Stomach (tissue), 9 donors: ENCODE data around the gene ASAP2. TPM values are rescaled to one million over a fixed set of nuclear protein-coding genes. Genes with fewer than 3 reads are reported as not detected.

Experiments used
- DNase-seq, 2 donors: peaks; one replicate each; pipeline versions ENCODE4 v3.0.0 to v3.0.0-alpha.2; 2013 to 2019
- H3K27ac ChIP-seq, 5 donors: fragments of 200-600 bp in 4 of 5; sonication (generic) in 4 of 5; one replicate each; pipeline ENCODE4 v1.5.1; 2013 to 2019; ENCODE audit warnings: mild to moderate bottlenecking in 1 of 5, moderate library complexity in 1 of 5
- H3K27me3 ChIP-seq, 3 donors: fragments of 200-600 bp; sonication (generic); one replicate each; pipeline ENCODE4 v1.5.1; 2017 to 2019; ENCODE audit warnings: mixed run types in 1 of 3
- H3K36me3 ChIP-seq, 4 donors: fragments of 200-600 bp; sonication (generic); 1 replicate in 3 of 4; 2 replicates in 1 of 4; pipeline ENCODE4 v1.5.1; 2016 to 2019
- H3K4me1 ChIP-seq, 4 donors: fragments of 200-600 bp; sonication (generic); one replicate each; pipeline ENCODE4 v1.5.1; 2016 to 2019
- H3K4me3 ChIP-seq, 4 donors: fragments of 200-600 bp; sonication (generic) in 3 of 4; one replicate each; pipeline ENCODE4 v1.5.1; 2016 to 2019; ENCODE audit warnings: mild to moderate bottlenecking in 1 of 4
- H3K9me3 ChIP-seq, 4 donors: fragments of 200-600 bp; sonication (generic); one replicate each; pipeline ENCODE4 v1.5.1; 2016 to 2019
- EP300 ChIP-seq: sonication (generic); formaldehyde crosslinking; IDR thresholded peaks from one replicate; pipeline ENCODE4 v1.6.1; 2017; ENCODE audit warnings: antibody characterized with exemption
- POLR2A ChIP-seq, 4 donors: fragments of 450-650 bp; IDR thresholded peaks; one replicate each; pipeline ENCODE4 v1.6.1; 2016; ENCODE audit warnings: antibody characterized with exemption in 4 of 4, control low read depth in 2 of 4, mild to moderate bottlenecking in 1 of 4, moderate library complexity in 1 of 4
- POLR2AphosphoS5 ChIP-seq, 3 donors: sonication (generic); formaldehyde crosslinking; IDR thresholded peaks; one replicate each; pipeline ENCODE4 v1.6.1; 2016; ENCODE audit warnings: antibody characterized with exemption in 3 of 3
- WGBS, 5 donors: extraction: QIAGEN DNeasy Blood & Tissue Kit in 3 of 5; methylation state at CpG; one replicate each; pipeline versions ENCODE4 v1.1.5 to v1.1.7; 2013 to 2018; 5-methylcytosine and 5-hydroxymethylcytosine counted together
- intact Hi-C: fragments of 100-400 bp; cut with DNase I; formaldehyde crosslinking; loops from one replicate; pipeline ENCODE4 v1.15.1; 2023; ENCODE audit warnings: low total_unique reads
- polyA plus RNA-seq, 3 donors: library from polyadenylated mRNA; stranded (reverse); fragments of 200-250 nt; gene quantifications; one replicate each; pipeline ENCODE4 v1.2.3, GENCODE V29; 2013
- total RNA-seq, 5 donors: library from RNA; depleted of rRNA; stranded (reverse); fragments of >200 nt; gene quantifications; one replicate each; pipeline versions ENCODE4 v1.1.0 to v1.2.3, GENCODE V29; 2014 to 2016
- TF ChIP-seq, protein P1 (sequence below), 7 experiments: fragments of 450-650 bp in 4 of 7; fragments of 200-600 bp in 3 of 7; sonication (generic) in 3 of 7; IDR thresholded peaks; one replicate each; pipeline ENCODE4 v1.5.1; 2016 to 2019; ENCODE audit warnings: antibody characterized with exemption in 7 of 7, control low read depth in 2 of 7, mild to moderate bottlenecking in 1 of 7
- donor health status: healthy with polysubstance abuse.
- donor health status: Bipolar disorder and iron deficiency.
- donor health status: healthy.

Gene ASAP2
- total and polyA plus RNA-seq, 8 donors: 9.7 to 55.4 (median 33.7) TPM

DNA sequence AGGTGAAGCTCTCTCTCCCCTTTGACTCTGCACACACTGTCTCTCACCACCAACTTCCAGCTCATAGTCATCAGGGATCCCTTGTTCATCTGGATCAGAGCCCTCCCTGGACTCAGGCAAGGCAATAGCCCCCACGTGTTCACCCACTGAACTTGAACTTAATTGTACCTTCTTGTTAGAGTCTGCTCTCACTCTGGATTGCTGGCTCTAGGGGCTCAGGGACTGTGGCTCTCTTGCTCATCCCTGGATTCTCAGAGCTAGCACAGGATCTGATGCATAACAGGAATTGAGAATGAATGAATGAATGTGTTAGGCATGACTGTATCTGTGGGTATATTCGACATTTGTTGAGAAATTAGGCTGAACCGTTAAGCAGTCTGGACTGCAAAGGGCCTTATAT lies 16.7 kb upstream of the ASAP2 start:
- peaks cover 7 to 36% (median 16%) of the 10 kb centered on the region in 4 donors for H3K4me1 ChIP-seq
- no peak for DNase-seq
- peak overlapping the region in 3 of 5 donors; percentile 73 to 83 (median 79) for H3K27ac ChIP-seq
- no peaks in the 10 kb centered on the region for H3K36me3 ChIP-seq
- H3K4me3 ChIP-seq: no peak overlapping the region
- H3K9me3 ChIP-seq: no peaks in the 10 kb centered on the region
- TF ChIP-seq, protein P1, sequence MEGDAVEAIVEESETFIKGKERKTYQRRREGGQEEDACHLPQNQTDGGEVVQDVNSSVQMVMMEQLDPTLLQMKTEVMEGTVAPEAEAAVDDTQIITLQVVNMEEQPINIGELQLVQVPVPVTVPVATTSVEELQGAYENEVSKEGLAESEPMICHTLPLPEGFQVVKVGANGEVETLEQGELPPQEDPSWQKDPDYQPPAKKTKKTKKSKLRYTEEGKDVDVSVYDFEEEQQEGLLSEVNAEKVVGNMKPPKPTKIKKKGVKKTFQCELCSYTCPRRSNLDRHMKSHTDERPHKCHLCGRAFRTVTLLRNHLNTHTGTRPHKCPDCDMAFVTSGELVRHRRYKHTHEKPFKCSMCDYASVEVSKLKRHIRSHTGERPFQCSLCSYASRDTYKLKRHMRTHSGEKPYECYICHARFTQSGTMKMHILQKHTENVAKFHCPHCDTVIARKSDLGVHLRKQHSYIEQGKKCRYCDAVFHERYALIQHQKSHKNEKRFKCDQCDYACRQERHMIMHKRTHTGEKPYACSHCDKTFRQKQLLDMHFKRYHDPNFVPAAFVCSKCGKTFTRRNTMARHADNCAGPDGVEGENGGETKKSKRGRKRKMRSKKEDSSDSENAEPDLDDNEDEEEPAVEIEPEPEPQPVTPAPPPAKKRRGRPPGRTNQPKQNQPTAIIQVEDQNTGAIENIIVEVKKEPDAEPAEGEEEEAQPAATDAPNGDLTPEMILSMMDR (IDR thresholded peaks at IDR 0.05): no peak
- TF ChIP-seq POLR2AphosphoS5 (IDR thresholded peaks at IDR 0.05) (no peak), POLR2A (IDR thresholded peaks at IDR 0.05) (no peak), EP300 (no peak)
- 71 to 94% (median 90%) methylated on average over 3 of the region's 3 CpGs for WGBS, 5 donors
- intact Hi-C loops: no loop called here
- no peaks in the 10 kb centered on the region for H3K27me3 ChIP-seq

DNA sequence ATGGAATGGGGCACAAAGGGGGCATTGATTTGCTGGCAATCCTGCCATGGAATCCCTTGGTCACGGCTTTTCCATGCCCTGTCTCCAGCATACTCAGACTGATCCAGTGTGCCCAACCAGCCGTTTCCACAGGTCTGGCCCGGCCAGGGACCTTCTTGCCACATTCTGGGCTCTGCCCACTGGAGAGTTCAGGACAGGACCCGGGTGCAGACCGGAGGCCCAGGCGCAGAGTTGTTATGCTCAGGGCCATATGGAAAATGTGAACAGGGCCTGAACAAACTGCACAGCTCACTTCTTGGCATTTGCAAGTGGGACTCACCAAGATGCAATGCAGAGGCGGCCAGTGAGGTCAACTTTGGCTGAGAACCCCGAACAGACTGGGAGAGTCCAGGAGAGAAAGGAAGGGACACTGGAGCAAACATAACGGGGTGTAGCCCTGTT lies 15.6 kb upstream of the ASAP2 start:
- intact Hi-C loops: no loop called here

DNA sequence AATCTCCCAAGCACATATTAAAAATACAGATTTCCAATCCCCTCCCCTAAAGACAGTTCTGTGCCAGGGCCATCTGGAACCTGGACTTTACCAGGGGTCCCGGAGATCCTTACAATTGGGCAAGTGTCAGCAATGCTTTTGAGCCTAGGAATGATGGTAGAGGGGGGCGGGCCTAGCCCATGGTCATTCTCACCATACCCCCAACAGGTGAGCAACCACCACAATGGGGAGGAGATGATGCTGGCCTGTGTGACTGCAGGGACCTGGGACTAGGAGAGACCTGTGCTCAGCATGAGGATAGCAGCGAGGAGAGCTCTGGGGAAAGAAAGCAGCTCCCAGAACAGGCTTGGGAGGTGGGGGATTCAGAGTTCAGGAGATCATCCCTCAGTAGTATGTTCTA lies 13.9 kb upstream of the ASAP2 start:
- intact Hi-C loops: no loop called here
- Histone ChIP-seq H3K36me3 (no peaks in the 10 kb centered on the region), H3K9me3 (no peaks in the 10 kb centered on the region), H3K27ac (peak overlapping the region in 4 of 5 donors; percentile 73 to 83 (median 76)), H3K27me3 (no peaks in the 10 kb centered on the region), H3K4me1 (peaks cover 7 to 29% (median 16%) of the 10 kb centered on the region in 4 donors), H3K4me3 (no peak overlapping the region)
- 95 to 97% (median 96%) methylated on average over 3 of the region's 3 CpGs for WGBS, 5 donors
- DNase-seq: peak in 1 of 2 donors; percentile 8
- TF ChIP-seq POLR2AphosphoS5 (IDR thresholded peaks at IDR 0.05): no peak
- no peak for TF ChIP-seq EP300
- no peak for TF ChIP-seq POLR2A (IDR thresholded peaks at IDR 0.05)
- TF ChIP-seq, protein P1 (IDR thresholded peaks at IDR 0.05): no peak

More for the DNA sequence above, 15.6 kb upstream of the ASAP2 start:
- Histone ChIP-seq H3K27me3 (no peaks in the 10 kb centered on the region), H3K36me3 (no peaks in the 10 kb centered on the region), H3K27ac (peak overlapping the region; percentile 51 to 83 (median 74)), H3K4me3 (no peak overlapping the region), H3K4me1 (peaks cover 7 to 36% (median 16%) of the 10 kb centered on the region in 4 donors), H3K9me3 (no peaks in the 10 kb centered on the region)
- peak; percentile 68 to 87 for DNase-seq
- TF ChIP-seq, protein P1 (IDR thresholded peaks at IDR 0.05): no peak
- TF ChIP-seq EP300 (peak; percentile 27), POLR2A (IDR thresholded peaks at IDR 0.05) (no peak), POLR2AphosphoS5 (IDR thresholded peaks at IDR 0.05) (peak; percentile 61 to 74 (median 65))
- WGBS, 5 donors: 18 to 36% (median 24%) methylated on average over 8 to 9 of the region's 9 CpGs

DNA sequence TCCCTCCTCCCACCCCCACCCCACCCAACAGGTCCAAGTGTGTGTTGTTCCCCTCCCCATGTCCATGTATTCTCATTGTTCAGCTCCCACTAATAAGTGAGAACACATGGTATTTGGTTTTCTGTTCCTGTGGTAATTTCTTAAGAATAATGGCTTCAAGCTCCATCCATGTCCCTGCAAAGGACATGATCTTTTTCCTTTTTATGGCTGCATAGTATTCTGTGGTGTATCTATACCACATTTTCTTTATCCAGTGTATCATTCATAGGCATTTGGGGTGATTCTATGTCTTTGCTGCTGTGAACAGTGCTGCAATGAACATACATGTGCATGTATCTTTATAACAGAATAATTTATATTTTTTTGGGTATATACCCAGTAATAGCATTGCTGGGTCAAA lies 12.3 kb upstream of the ASAP2 start:
- Histone ChIP-seq H3K27me3 (no peaks in the 10 kb centered on the region), H3K27ac (peak overlapping the region in 2 of 5 donors; percentile 73 to 79)

More for the DNA sequence above, 12.3 kb upstream of the ASAP2 start:
- intact Hi-C loops: no loop called here
- Histone ChIP-seq H3K4me1 (peaks cover 7 to 25% (median 16%) of the 10 kb centered on the region in 4 donors), H3K4me3 (no peak overlapping the region), H3K9me3 (no peaks in the 10 kb centered on the region), H3K36me3 (no peaks in the 10 kb centered on the region)
- no peak for DNase-seq
- TF ChIP-seq POLR2AphosphoS5 (IDR thresholded peaks at IDR 0.05): no peak
- TF ChIP-seq EP300: no peak
- TF ChIP-seq POLR2A (IDR thresholded peaks at IDR 0.05): no peak
- TF ChIP-seq, protein P1 (IDR thresholded peaks at IDR 0.05): no peak
